Thyroid gland (tissue), 4 donors: ENCODE data around the gene EPB41.

Source experiments
- POLR2A ChIP-seq, 2 donors: fragments of 450-650 bp; IDR thresholded peaks; one replicate each; pipeline ENCODE4 v1.6.1; 2017; ENCODE audit warnings: antibody characterized with exemption in 2 of 2, mild to moderate bottlenecking in 2 of 2, moderate library complexity in 1 of 2
- TF ChIP-seq, protein P1 (sequence below), 6 experiments: fragments of 200-600 bp in 3 of 6; fragments of 450-650 bp in 3 of 6; sonication (generic) in 3 of 6; IDR thresholded peaks; one replicate each; pipeline ENCODE4 v1.5.1; 2016 to 2019; ENCODE audit warnings: antibody characterized with exemption in 6 of 6, mild to moderate bottlenecking in 2 of 6, inconsistent platforms in 1 of 6, moderate library complexity in 1 of 6

- TF ChIP-seq, protein P1, sequence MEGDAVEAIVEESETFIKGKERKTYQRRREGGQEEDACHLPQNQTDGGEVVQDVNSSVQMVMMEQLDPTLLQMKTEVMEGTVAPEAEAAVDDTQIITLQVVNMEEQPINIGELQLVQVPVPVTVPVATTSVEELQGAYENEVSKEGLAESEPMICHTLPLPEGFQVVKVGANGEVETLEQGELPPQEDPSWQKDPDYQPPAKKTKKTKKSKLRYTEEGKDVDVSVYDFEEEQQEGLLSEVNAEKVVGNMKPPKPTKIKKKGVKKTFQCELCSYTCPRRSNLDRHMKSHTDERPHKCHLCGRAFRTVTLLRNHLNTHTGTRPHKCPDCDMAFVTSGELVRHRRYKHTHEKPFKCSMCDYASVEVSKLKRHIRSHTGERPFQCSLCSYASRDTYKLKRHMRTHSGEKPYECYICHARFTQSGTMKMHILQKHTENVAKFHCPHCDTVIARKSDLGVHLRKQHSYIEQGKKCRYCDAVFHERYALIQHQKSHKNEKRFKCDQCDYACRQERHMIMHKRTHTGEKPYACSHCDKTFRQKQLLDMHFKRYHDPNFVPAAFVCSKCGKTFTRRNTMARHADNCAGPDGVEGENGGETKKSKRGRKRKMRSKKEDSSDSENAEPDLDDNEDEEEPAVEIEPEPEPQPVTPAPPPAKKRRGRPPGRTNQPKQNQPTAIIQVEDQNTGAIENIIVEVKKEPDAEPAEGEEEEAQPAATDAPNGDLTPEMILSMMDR (IDR thresholded peaks at IDR 0.05), result no peak
- TF ChIP-seq POLR2A (IDR thresholded peaks at IDR 0.05), result no peak
Measured at GRCh38 chr1:29004288-29004687, 89.9 kb downstream of the EPB41 start.
